HG03520 (cell line): Measurements from ENCODE around the gene GRIN2A.

ENCODE experiments used
- ATAC-seq: cut with Tn5 transposase; IDR thresholded peaks from one replicate; pipeline ENCODE4 v1.9.1; 2021; ENCODE audit warnings: mild to moderate bottlenecking, moderate library complexity; ENCODE audit not compliant: unreplicated experiment

Gene GRIN2A

GRCh38 chr16:10090816-10091215, 91.4 kb downstream of the GRIN2A start:
- ATAC-seq = no peak

GRCh38 chr16:10088380-10088793, 93.8 kb downstream of the GRIN2A start:
- ATAC-seq = no peak

- ATAC-seq = no peak
Observed at GRCh38 chr16:10087151-10087550, 95.1 kb downstream of the GRIN2A start.

- no peak for ATAC-seq
Observed at GRCh38 chr16:10086620-10087019, 95.6 kb downstream of the GRIN2A start.

- no peak for ATAC-seq
Observed at GRCh38 chr16:10085078-10085798, 97.0 kb downstream of the GRIN2A start.

GRCh38 chr16:10083301-10083700, 98.9 kb downstream of the GRIN2A start:
- ATAC-seq = no peak

- no peak for ATAC-seq
Observed at GRCh38 chr16:10081201-10081940, 100.9 kb downstream of the GRIN2A start.

GRCh38 chr16:10080051-10080772, 102.0 kb downstream of the GRIN2A start:
- no peak for ATAC-seq

GRCh38 chr16:10078541-10078949, 103.7 kb downstream of the GRIN2A start:
- ATAC-seq = no peak

GRCh38 chr16:10077861-10078260, 104.4 kb downstream of the GRIN2A start:
- no peak for ATAC-seq

GRCh38 chr16:10076037-10076436, 106.2 kb downstream of the GRIN2A start:
- no peak for ATAC-seq

- no peak for ATAC-seq
Observed at GRCh38 chr16:10070591-10070990, 111.6 kb downstream of the GRIN2A start.

GRCh38 chr16:10069374-10069773, 112.9 kb downstream of the GRIN2A start:
- ATAC-seq = no peak

GRCh38 chr16:10067835-10068234, 114.4 kb downstream of the GRIN2A start:
- no peak for ATAC-seq

- no peak for ATAC-seq
Observed at GRCh38 chr16:10067406-10067805, 114.8 kb downstream of the GRIN2A start.

GRCh38 chr16:10065019-10065418, 117.2 kb downstream of the GRIN2A start:
- ATAC-seq = no peak

- no peak for ATAC-seq
Observed at GRCh38 chr16:10048850-10049249, 133.4 kb downstream of the GRIN2A start.

- ATAC-seq = no peak
Observed at GRCh38 chr16:10045947-10046346, 136.3 kb downstream of the GRIN2A start.

- ATAC-seq = no peak
Observed at GRCh38 chr16:10045291-10045775, 136.9 kb downstream of the GRIN2A start.

GRCh38 chr16:10040136-10041080, 141.8 kb downstream of the GRIN2A start:
- ATAC-seq = no peak
